Vagina (tissue), 2 donors: ENCODE results near the gene CENPU. TPM values are rescaled to one million over a fixed set of nuclear protein-coding genes. Genes with fewer than 3 reads are reported as not detected.

Experiments used
- DNase-seq, 2 donors: peaks; one replicate each; pipeline ENCODE4 v3.0.0-alpha.2; 2017; ENCODE audit errors: extremely low spot score in 2 of 2
- H3K27ac ChIP-seq: fragments of 200-600 bp; sonication (generic); one replicate; pipeline ENCODE4 v1.5.1; 2019
- H3K27me3 ChIP-seq: fragments of 200-600 bp; sonication (generic); one replicate; pipeline ENCODE4 v1.5.1; 2019
- H3K36me3 ChIP-seq, 2 donors: fragments of 200-600 bp; sonication (generic); one replicate each; pipeline ENCODE4 v1.5.1; 2017 to 2019
- H3K4me1 ChIP-seq: fragments of 200-600 bp; sonication (generic); one replicate; pipeline ENCODE4 v1.5.1; 2019
- H3K4me3 ChIP-seq, 2 donors: fragments of 200-600 bp; sonication (generic); 1 replicate in 1 of 2; 2 replicates in 1 of 2; pipeline ENCODE4 v1.5.1; 2016 to 2019
- H3K9me3 ChIP-seq: fragments of 200-600 bp; sonication (generic); one replicate; pipeline ENCODE4 v1.5.1; 2019
- POLR2A ChIP-seq, 2 donors: fragments of 450-650 bp; IDR thresholded peaks; one replicate each; pipeline ENCODE4 v1.6.1; 2017; ENCODE audit warnings: antibody characterized with exemption in 2 of 2, mild to moderate bottlenecking in 2 of 2, moderate library complexity in 2 of 2
- POLR2AphosphoS5 ChIP-seq, 2 donors: sonication (generic); formaldehyde crosslinking; IDR thresholded peaks; one replicate each; pipeline ENCODE4 v1.9.0; 2017; ENCODE audit warnings: antibody characterized with exemption in 2 of 2, mild to moderate bottlenecking in 2 of 2, low read depth in 1 of 2; ENCODE audit not compliant: insufficient read depth in 1 of 2
- intact Hi-C: fragments of 100-400 bp; cut with DNase I; formaldehyde crosslinking; loops from one replicate; pipeline ENCODE4 v1.15.1; 2023
- total RNA-seq: library from RNA; depleted of rRNA; stranded (reverse); fragments of >200 nt; gene quantifications from one replicate; pipeline ENCODE4 v1.2.3, GENCODE V29; 2016
- TF ChIP-seq, protein P1 (sequence below), 3 experiments: fragments of 450-650 bp in 2 of 3; fragments of 200-600 bp in 1 of 3; sonication (generic) in 1 of 3; IDR thresholded peaks; one replicate each; pipeline ENCODE4 v1.5.1; 2017 to 2019; ENCODE audit warnings: antibody characterized with exemption in 3 of 3, mild to moderate bottlenecking in 2 of 3, moderate library complexity in 2 of 3

CENPU gene
- total RNA-seq, 1 donor from 2014 or later: 5.2 TPM

DNA sequence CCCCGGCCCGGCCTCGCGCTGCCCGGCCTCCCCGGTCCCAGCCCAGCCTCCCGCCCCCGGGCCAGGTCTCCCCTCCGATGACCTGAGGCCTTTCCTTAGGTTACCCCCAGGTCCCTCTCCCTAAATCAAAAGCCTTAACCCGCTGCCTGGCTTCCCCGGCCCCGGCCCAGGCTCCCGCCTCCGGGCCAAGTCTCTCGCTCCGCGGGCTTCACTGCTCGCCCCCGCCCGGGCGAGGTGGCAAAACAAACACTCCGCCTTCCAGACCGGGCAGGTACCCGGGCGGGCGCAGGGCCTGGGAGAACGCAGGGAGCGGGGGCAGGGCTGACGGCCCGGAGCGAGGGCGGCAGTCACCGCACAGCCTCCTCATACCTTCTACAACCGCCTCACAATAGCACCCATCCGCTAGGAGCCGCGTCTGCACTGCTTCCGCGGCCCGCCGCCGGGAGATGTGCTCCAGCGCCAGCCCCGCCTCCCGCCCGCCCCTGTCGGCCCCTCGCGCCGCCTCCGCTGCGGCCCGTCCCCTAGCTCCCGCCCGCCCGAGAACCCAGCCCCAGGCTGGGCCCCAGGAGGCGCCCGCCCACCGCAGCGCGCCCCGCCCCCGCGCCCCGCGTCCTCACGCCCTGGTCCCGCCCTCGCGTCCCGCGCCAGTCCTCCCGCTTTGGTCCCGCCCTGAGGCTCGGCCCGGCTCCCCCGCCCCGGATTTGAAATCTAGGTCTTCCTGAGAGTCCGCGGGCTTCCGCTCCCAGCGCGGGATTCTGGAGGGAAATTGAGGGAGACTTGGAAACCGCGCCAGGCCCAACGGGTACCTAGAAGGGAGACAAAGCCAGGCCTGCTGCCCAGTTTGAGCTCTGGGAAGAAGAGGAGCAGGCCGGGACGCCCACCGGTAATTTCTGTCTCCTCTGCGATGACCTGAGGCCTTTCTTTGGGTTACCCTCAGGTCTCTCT, 84.6 kb downstream of the CENPU start, which contains the start of the genes CASP3 and PRIMPOL:
TSS of gene CASP3 (minus strand) at position 422 of the 945 bp plus-strand sequence. CDS start 10,994 bp downstream, outside the sequence.
TSS of gene PRIMPOL (plus strand) at position 713 of the 945 bp plus-strand sequence. CDS start 7,403 bp downstream, outside the sequence.
- peaks cover 45% of the 10 kb centered on the region for H3K4me1 ChIP-seq
- no peaks in the 10 kb centered on the region for H3K9me3 ChIP-seq
- peak in 1 of 2 donors; percentile 96 for DNase-seq
- peak within 1 kb of the TSS; percentile 96 for H3K27ac ChIP-seq
- no peaks in the 10 kb centered on the region for H3K36me3 ChIP-seq
- H3K4me3 ChIP-seq: peak within 1 kb of the TSS; percentile 89 to 96
- no peaks in the 10 kb centered on the region for H3K27me3 ChIP-seq
- TF ChIP-seq, protein P1, sequence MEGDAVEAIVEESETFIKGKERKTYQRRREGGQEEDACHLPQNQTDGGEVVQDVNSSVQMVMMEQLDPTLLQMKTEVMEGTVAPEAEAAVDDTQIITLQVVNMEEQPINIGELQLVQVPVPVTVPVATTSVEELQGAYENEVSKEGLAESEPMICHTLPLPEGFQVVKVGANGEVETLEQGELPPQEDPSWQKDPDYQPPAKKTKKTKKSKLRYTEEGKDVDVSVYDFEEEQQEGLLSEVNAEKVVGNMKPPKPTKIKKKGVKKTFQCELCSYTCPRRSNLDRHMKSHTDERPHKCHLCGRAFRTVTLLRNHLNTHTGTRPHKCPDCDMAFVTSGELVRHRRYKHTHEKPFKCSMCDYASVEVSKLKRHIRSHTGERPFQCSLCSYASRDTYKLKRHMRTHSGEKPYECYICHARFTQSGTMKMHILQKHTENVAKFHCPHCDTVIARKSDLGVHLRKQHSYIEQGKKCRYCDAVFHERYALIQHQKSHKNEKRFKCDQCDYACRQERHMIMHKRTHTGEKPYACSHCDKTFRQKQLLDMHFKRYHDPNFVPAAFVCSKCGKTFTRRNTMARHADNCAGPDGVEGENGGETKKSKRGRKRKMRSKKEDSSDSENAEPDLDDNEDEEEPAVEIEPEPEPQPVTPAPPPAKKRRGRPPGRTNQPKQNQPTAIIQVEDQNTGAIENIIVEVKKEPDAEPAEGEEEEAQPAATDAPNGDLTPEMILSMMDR (IDR thresholded peaks at IDR 0.05): peak in 2 of 3 experiments; percentile 17 to 30
- peak in 1 of 2 donors; percentile 91 for TF ChIP-seq POLR2A (IDR thresholded peaks at IDR 0.05)
- TF ChIP-seq POLR2AphosphoS5 (IDR thresholded peaks at IDR 0.05; ENCODE audit: insufficient read depth in 1 of 2, low read depth in 1 of 2): peak; percentile 31 to 86
- intact Hi-C loops: loop anchor here (1.0 to 10.0 kb wide), 3 partner anchors 86 to 384 kb away; partner anchors contain the start of gene CENPU

DNA sequence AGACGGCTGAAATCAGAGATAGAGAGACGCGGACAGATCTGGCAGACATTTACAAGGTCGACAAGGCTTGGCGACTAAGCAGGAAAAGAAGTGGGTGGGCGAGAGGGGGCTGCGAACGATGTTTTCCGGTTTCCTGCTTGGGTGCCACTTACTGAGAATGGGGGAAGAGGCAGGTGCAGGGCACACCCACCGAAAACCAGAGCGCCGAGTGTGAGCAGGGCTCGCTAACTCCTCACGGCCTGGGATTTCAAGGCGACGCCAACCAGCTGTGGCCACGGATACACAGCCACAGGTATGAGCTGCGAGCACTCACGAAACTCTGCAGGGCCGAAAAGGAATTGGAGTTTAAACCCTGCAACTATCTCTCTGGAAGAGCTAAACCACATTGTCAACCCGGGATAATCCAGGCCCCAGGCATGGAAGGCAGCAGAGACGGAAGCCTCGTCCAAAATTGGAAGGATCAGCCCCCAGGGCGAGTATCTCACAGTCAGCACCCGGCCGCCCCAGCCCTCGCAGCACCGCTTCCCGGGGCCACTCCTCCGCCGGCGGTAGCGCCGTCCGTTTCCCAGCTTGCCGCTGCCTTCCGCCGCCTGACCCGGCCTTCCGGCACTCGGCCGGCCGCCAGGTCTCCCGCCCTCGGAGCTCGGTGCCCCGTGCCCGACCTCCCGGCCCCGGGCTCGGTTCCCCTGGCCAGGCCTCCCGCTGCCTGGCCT, 85.4 kb downstream of the CENPU start:
- Histone ChIP-seq H3K27me3 (no peaks in the 10 kb centered on the region), H3K9me3 (no peaks in the 10 kb centered on the region), H3K36me3 (no peaks in the 10 kb centered on the region), H3K4me3 (peak overlapping the region; percentile 89 to 96), H3K27ac (peak overlapping the region; percentile 96), H3K4me1 (peaks cover 42% of the 10 kb centered on the region)
- TF ChIP-seq, protein P1 (IDR thresholded peaks at IDR 0.05): no peak
- TF ChIP-seq POLR2A (IDR thresholded peaks at IDR 0.05) (no peak), POLR2AphosphoS5 (IDR thresholded peaks at IDR 0.05; ENCODE audit: insufficient read depth in 1 of 2, low read depth in 1 of 2) (no peak)
- intact Hi-C loops: loop anchor here (1.0 to 10.0 kb wide), 3 partner anchors 86 to 384 kb away; partner anchors contain the start of gene CENPU
- DNase-seq: no peak

DNA sequence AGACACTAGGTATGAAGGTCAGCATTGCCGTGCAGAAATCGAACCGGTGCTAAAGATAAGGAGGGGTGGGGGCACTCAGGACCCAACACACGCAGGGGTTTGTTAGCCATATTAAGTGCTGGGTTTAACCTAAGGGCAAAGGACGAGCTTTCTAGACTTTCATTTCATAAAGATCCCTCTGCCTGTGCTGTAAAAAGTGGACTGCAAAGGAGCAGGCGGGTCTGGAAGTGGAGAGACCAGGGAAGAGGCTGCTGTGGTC, 85.9 kb downstream of the CENPU start:
- Histone ChIP-seq H3K36me3 (no peaks in the 10 kb centered on the region), H3K9me3 (no peaks in the 10 kb centered on the region), H3K4me3 (peak overlapping the region; percentile 89 to 96), H3K27ac (peak overlapping the region; percentile 96), H3K27me3 (no peaks in the 10 kb centered on the region), H3K4me1 (peaks cover 41% of the 10 kb centered on the region)
- intact Hi-C loops: loop anchor here (10.0 kb wide), 2 partner anchors 87 to 383 kb away; partner anchors contain the start of gene CENPU
- no peak for DNase-seq
- TF ChIP-seq POLR2A (IDR thresholded peaks at IDR 0.05): no peak

DNA sequence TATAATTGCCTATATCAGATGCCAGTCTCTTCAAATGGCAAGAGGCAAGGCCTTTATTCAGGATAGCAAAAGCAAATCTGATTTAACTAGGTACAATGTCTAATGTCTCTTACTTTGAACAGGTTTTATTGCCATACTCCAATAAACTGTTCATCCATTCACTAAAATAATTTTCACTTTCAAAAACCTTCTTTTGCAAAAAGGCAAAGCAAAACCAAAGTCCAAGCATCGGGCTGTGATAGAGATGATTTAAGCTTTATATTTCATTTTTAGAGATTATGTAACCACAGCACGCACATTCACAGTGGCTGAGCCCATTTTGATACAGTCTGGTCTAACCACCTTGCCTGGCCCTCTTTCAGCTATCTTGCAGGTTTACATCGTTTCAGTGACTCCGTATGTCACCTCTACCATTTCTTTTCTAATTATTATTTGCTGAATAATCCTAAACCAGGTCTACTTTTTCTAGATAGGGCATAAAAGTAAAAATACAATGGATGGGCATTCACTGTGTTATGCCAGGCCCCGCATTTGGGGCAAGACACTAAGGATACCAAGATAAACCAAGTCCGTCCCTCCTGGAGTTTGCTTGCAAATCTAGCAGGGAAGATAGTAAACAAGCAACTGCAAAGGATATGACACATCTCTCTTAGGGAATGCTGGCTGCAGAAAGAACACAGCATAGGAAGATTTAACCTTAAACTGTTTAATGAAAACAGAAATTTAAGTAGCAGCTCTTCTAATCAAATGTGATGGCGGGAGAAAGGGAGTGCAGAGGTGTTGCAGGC, 86.4 kb downstream of the CENPU start:
- no peaks in the 10 kb centered on the region for H3K36me3 ChIP-seq
- no peak for DNase-seq
- TF ChIP-seq POLR2AphosphoS5 (IDR thresholded peaks at IDR 0.05; ENCODE audit: insufficient read depth in 1 of 2, low read depth in 1 of 2): no peak
- no peak for TF ChIP-seq POLR2A (IDR thresholded peaks at IDR 0.05)
- TF ChIP-seq, protein P1 (IDR thresholded peaks at IDR 0.05): no peak
- H3K4me1 ChIP-seq: peaks cover 46% of the 10 kb centered on the region
- H3K27me3 ChIP-seq: no peaks in the 10 kb centered on the region
- H3K4me3 ChIP-seq: peak overlapping the region; percentile 89 to 96
- peak overlapping the region; percentile 96 for H3K27ac ChIP-seq
- no peaks in the 10 kb centered on the region for H3K9me3 ChIP-seq
- intact Hi-C loops: loop anchor here (10.0 kb wide), 2 partner anchors 87 to 383 kb away; partner anchors contain the start of gene CENPU
